GM21576 (cell line): ENCODE results near the gene CDC6.

Source experiments
- ATAC-seq: cut with Tn5 transposase; IDR thresholded peaks from one replicate; pipeline ENCODE4 v1.9.1; 2021; ENCODE audit warnings: mild to moderate bottlenecking, moderate library complexity; ENCODE audit not compliant: unreplicated experiment

The CDC6 gene

DNA sequence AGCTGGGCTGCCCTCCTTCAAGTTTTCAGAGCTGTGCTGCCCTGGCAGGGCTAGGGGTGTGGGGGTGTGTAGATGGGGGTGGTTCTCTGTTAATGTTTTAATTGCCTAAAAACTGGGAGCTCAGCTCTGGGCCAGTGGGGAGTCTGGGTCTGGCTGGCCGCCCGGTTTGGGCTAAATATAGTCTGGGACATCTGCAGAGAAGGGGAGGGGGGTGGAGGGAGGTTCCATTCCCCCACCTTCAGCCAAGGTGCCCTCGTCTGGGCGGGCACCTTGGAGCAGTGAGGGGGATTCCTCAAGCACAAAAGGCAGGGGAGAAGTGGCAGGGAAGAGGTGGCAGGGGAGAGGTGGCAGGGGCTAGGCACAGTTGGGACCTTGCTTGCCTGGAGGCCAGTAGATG, 34.3 kb downstream of the CDC6 start:
- no peak for ATAC-seq

DNA sequence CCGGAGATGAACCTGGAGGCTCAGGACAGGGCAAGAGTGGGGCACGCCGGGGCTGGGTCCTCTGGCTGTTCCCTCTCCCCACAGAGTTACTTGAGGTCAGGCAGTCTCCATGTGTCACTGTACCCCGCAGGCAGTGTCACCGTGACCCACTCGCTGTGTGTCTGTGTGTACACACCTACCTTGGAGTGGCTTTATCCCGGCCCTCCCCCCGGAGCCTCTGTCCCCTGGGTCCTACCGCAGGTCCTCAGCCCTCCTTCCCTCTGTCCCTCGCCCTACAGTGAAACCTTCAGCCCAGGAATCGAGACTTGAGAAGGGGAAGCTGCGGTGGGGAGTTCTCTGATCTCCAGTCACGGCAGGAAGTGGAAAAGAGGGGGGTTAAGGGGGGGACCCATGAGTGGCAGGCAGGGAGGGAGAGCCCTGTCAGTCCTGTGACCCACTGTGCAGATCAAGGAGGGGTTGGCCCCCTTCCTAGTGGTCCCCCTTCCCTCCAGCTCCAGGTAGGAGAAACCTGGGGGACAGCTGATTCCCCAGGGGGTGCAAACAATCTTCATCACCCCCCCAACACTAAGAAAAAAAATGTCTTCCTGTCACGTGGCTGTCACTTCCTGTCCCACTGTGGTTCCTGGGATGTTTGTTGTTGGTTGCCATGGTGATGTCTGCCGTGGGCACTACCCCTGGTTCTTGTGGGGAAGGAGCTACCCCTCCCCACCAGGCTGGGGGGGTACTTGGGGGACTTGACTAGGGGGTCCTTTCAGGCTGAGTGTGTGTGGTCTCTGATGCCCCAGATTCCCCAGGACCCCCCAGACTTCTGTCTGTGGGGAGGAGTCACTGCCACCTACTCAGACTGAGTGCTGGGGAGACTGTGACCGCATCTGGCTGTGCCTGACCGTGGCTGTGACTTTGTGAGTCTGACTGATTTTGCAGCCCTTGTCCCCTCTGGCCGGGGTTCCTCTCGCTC, 35.0 kb downstream of the CDC6 start:
- no peak for ATAC-seq

DNA sequence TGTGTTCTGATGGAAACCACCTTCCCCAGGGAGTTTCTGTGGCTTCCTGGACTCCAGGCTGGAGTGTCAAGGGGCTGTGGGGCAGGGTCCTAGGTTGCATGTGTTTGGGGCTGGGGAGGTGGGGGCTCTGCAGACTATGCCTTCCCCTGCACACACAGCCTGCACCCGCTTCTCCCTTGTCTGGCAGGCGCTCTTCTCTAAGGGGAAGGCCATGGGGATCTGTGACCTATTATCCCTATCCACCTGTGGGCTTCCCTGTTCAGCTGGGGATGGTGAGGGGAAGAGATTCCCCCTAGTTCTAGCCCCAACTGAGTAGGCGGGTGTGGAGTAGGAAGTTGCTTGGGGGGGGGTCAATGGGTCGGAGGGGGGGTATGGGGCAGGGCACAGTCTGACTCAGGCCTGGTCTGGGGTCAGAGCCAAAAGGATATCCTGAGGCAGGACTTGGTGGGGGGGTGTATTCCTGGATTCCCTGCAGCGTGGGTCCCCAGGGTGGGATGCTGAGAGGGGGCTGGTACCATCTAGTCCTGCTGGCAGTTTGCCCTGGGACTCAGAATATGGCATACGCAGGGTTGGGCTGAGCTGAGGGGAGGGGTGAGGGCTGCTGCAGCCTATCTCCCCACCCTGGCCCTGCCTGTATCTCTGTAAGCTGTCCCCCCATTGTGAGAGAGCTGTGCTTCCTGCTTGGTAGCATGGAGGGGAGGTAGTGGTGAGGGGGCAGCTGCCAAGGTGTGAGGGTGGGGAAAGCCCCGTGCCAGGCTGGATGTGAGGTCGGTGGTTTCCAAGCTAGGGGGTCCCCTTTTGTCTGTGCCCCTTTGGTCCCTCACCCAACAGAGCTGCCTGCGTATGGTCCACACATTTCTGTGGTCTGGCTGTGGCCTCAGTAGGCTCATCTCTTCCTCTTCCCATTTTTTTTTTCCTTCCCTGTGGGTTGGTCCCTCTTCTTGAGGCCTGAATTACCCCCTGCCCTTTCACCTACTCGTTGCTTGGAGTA, 36.0 kb downstream of the CDC6 start:
- no peak for ATAC-seq

DNA sequence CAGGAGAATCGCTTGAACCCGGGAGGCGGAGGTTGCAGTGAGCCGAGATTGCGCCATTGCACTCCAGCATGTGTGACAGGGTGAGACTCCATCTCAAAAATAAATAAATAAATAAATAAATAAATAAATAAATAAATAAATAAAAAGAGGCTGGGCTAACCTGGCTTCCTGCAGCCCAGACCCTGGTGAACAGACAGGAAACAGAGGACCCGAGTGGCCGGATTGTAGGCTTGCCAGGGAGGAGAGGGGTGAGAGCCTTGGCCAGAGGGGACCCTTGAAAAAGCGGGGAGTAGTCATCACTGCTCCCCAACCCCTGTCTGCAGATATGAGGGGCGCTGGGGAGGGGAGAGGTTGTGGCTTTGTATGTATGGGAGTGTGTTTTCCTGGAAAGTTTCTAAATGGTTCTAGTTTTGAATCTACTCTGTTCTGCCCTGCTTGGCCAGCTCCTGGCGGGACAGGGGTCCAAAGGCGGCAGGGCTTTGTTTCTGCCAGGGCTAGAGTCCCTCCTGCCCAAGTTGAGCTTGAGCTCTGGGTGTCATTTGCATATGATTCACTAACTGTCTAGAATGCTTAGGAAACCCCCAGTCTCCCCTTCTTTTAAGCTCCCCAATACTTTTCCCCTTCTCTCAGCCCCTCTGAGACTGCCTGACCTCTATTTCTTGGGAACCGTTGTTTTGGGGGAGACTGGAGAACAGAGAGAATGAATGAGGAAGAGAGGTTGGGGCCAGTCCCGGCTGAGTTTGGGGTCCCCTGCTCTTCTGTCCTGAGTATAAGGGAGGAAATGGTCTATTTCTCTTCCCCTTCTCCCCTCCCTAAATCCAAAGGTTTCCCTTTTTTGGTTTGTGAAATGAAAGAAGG, 37.7 kb downstream of the CDC6 start:
- ATAC-seq, result no peak

DNA sequence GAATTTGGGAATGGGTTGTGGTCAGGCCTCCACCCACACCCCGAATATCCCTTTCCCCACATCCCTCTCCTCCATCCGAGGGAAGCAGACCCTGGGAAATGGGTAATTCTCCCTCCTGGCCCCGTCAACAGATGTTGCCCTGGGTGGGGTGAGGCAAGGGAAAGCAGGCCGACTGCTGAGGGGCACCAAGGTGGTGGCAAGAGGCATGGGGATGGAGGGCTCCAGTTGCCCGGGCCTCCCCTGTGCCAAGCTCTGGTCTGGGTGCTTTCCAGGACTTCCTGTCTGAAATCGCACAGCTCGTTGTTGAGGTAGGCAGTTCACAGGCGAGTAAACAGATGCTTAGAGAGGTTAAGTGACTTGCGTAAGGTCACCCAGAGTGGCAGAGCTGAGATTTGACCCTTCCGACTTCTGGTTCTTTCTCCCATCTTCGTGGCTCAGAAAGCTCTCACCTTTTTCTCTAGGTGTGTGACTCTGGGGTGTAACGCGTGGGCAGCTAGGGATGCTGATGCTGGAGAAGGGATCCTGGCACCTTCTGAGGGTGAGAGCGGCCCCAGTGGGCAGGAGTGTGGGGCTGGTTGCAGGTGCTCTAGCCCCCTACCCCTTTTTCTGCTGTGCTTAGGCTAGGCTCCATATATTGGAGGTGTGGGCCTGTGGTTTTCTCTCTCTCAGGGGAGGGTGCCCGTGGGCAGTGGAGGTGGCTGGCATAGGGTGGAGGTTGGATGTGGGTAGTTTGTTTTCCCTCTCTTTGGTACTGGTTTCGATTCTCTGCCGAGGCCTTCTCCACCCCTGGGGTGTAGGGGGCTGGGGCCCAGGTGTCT, 38.5 kb downstream of the CDC6 start:
- ATAC-seq, result no peak

DNA sequence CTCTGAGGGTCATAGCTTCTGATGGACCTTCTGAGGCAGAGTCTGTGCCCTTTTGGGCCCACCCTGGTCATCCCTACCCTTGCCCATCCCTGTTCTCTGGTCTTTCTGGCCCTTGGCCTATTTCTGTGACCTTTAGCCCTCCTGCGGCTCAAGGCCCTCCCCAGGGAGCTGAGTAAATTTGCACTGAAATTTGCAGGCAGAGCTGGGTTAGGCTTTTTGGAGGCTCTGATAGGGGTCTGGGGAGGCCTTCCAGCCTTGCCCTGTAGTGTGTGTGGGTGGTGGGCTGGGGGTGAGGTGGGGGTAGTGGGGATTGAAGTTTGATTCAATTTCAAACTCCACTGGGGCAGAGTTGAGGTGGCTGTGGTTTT, 39.1 kb downstream of the CDC6 start:
- ATAC-seq, result no peak

DNA sequence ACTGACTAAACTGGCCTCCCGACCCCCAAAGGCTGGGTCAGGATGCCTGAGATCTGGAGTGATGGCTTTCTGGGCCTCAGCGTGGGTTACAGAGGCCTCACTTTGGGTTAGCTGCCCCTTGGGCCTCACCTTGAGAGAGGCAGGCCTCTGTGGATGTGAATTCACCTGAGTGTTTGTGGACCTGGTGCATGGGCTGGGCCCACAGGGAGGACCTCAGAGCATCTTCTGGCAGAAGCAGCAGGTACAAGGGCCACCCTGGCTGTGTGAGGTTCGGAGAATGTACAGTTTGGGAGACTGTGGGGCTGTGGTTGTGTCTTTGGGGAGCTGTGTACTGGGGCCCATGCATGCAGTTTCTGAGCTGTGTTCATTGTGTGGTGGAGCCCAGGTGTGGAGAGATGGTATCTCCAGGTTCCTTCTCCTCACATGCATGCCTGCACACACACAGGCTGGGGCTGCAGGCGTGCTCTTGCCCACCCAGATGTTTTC, 39.6 kb downstream of the CDC6 start:
- no peak for ATAC-seq

DNA sequence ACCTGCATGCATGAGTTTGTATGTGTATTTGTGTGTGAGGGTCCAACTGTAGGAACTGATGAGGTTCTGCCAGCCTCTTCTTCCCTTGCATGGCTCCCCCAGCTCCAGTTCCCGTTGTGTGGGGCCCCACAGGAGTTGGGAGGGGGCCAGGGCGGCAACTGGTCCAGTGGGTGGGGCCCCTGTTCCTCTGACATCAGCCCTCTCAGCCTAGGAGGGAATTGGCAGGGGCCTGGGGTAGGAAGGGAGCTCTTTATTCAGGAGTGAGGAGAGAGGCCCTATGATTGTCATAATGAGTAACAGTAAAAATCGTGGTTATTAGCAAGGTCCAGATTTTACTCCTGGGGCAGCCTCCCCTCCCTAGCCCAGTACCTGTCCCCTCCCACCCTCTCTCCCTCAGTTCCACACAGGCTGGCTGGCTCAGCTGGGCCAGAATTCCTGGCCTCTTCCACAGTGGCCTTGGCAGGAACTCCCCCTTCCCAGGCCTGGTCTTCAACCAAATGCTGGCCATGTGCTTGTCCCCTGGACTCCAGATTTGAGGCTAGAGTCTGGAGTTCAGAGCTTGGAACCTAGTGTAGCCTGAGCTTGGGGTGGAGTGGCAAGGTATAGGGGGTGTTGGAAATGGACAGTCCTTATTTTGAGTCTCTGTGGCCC, 40.2 kb downstream of the CDC6 start:
- no peak for ATAC-seq

DNA sequence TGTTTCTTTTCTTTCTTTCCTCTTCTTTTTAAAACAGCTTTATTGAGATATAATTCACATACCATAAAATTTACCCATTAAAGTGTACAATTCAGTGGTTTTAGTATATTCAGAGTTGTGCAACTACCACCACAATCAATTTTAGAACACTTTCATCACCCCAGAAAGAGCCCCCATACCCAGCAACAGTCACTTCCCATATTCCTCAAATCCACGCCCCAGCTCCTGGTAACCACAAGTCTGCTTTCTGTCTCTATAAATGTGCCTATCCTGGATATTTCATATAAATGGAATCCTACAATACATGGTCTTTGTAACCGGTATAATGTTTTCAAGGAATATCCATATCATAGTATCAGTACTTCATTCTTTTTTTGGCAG, 40.7 kb downstream of the CDC6 start:
- no peak for ATAC-seq

DNA sequence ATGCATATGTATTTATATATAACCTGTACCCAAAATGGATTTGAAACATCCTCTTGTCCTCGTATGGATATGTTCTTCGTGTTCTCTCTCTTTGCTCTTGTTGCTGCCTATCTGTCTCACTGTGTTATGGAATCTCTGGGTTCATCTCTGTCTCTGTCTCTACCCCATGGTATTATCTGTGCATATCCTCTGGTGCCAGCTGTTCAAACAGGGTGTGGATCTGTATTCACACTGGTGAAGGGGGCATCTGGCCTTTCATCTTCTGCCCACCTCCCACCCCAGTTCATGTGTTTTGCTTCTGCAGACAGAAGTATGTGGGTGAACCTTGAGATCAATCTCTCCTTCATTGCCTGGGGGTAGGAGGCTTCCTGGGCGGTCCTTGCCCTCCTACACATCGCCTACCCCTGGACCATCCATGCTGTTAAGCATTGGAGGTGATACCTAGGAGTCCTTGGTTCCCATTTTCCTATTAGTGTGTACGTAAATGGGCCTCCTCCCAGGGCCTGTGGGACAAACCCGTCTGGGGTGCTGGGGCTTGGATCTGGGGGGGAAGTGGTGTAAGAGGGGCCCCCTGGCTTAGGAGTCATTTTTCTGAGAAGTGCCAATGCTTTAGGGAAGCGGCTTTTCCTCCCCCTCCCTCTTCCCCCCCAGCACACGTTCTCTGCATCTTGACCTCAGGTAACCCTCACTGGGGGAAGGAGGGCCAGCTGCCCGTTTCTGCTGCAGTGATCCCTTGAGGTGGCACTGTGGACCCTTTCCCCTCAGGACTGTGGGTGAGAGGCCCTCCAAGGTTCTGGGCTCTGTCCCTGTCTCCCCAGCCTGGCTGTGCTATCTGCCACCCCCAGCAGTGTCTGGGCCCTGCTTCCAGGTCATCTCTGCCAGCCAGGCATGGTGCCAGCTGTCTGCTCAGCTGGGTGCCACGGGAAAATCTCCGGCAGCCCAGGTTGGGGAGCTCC, 42.4 kb downstream of the CDC6 start:
- no peak for ATAC-seq

DNA sequence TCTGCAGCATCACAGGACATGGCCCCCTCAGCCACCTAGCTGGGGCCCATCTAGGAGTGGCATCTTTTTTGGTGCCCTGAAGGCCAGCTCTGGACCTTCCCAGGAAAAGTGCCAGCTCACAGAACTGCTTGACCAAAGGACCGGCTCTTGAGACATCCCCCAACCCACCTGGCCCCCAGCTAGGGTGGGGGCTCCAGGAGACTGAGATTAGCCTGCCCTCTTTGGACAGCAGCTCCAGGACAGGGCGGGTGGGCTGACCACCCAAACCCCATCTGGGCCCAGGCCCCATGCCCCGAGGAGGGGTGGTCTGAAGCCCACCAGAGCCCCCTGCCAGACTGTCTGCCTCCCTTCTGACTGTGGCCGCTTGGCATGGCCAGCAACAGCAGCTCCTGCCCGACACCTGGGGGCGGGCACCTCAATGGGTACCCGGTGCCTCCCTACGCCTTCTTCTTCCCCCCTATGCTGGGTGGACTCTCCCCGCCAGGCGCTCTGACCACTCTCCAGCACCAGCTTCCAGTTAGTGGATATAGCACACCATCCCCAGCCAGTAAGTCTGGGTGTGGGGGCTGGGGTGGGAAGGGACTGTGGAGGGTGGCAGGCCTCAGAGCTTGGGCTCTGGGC, 43.3 kb downstream of the CDC6 start:
- no peak for ATAC-seq

DNA sequence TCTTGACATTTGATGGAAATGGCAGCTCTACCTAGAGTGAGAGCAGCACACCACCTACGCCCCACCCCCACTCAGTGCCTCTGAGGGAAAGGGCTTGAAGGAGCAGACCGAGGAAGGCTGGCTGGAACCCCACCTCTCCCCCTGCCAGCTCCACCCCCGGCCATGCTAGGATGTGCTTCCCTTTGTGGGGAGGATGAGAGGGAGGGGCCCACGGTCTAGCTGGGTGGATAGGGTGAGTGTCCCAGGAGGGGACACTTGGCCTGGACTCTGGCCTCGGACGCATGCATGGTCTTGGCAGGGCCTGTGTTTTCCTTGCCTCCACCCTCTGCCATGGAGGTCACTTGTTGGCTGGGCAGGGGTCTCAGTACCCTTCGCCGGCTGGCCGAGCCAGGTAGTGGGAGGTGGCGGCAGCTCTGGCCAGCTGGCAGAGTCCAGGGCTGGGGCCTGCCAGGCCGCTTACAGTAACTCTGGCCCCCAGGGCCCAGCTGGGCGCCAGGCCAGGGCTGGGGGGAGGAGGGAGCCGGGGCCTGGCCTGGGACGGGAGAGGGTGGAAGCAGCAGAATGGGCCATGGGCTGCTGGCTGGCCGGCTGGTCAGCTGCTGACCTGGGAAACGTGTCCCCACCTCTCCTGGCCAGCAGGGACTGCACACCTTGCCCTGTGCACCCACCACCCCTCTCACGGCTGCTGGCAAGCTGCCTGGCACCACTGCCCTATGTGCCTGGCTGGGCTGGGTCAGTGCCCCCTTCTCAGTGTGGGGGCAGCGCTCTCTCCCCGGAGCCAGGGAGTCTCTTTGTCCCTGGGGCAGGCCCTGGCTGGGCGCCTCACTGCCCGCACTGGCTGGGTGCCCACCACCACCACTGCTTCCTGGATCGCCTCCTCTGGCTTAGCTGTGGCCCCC, 44.3 kb downstream of the CDC6 start:
- ATAC-seq, result no peak

DNA sequence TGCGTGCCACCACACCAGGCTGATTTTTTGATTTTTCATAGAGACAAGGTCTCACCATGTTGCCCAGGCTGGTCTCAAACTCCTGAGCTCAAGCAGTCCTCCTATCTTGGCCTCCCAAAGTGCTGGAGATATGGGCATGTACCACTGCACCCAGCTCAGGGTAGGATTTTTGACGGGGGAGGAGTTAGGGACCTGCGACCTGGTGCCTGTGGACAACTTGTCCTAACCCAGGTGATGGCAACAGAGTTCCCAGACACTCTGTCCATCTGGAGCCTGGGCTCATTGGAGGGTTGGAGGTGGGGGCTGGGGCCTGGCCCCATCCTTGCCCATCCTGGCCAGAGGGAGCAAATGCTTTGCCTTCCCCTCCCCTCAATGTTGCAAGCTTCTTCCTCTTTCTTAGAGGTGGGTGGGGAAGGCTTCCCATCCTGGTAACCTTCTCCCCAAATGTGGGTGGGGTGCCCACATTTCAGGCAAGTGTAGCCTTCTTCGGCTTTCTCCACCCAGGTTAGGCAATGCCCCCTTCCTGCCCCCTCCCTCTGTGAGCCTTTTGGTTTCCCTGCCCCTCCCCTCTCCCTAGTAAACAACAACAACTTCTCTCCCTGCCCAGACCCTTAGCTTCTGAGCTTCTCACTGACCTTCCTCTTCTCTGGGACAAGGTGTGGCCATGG, 46.2 kb downstream of the CDC6 start:
- no peak for ATAC-seq

DNA sequence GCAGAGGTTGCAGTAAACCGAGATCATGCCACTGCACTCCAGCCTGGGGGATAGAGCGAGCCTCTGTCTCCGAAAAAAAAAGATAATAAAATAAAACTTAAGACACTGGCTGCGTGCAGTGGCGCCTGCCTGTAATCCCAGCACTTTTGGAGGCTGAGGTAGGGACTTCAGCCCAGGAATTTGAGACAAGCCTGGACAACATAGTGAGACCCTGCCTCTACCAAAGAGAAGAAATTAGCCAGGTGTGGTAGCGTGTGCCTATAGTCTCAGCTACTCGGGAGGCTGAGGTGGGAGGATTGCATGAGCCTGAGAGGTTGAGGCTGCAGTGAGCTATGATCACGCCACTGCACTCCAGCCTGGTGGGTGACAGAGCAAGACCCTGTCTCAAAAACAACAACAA, 47.9 kb downstream of the CDC6 start:
- ATAC-seq, result no peak

DNA sequence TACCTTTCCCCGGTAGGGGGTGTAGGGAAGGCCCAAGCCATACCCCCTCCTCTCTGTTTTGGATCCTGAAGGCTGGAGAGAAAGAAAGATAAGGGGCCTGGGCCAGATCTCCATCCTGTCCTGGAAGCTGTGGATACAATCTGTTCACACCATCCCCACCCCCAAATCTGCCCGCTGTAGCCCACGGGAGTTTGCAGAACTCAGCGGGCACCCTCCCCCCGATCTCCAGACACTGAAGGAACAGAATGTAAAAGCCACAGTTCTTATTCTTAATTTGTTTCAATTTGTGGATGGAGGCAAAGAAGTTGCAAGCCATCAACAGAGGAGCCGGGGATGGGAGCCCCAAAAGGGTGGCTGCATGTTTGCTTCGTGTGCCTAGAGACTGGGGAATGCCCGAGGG, 49.7 kb downstream of the CDC6 start:
- no peak for ATAC-seq

DNA sequence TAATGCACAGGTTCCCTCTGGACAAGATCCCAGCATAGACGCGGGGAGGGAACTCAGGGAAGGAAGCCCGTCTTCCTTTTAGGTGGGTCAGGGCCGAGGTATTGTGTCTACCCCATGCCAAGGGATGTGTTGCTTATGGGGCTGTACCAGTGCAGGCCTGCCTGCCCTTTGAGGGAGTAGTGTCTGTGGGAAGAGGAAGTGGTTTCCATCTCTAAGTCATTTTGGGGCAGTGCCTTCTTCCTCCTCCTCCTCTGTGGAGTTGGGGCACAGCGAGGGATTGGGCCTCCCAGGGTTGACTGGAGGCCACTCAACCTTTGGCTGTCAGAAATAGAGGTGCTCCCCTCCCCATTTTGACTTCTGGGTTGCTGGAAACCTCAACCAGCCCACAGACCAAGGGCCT, 50.4 kb downstream of the CDC6 start:
- ATAC-seq, result no peak
